Ectodermal cell (in vitro differentiated cells): Measurements from ENCODE around the gene UGT1A7.

ENCODE experiments used
- H3K27ac ChIP-seq: 2 replicates; pipeline ENCODE4 v1.7.0; 2013; ENCODE audit warnings: mild to moderate bottlenecking, low read depth, low read length; ENCODE audit not compliant: insufficient read depth, poor library complexity, severe bottlenecking
- H3K27me3 ChIP-seq: 2 replicates; pipeline ENCODE4 v1.7.0; 2013; ENCODE audit warnings: mild to moderate bottlenecking, low read length; ENCODE audit not compliant: insufficient read depth, control insufficient read depth, poor library complexity, severe bottlenecking
- H3K36me3 ChIP-seq: one replicate; pipeline ENCODE4 v1.7.0; 2013; ENCODE audit warnings: low read length; ENCODE audit not compliant: control insufficient read depth, insufficient read depth
- H3K4me1 ChIP-seq: one replicate; pipeline ENCODE4 v1.7.0; 2013; ENCODE audit warnings: low read length; ENCODE audit not compliant: control insufficient read depth, insufficient read depth
- H3K4me3 ChIP-seq: 2 replicates; pipeline ENCODE4 v1.7.0; 2013; ENCODE audit warnings: low read depth, low read length, control low read depth; ENCODE audit not compliant: insufficient read depth
- H3K9me3 ChIP-seq: 2 replicates; pipeline ENCODE4 v1.7.0; 2013; ENCODE audit warnings: mild to moderate bottlenecking, low read length, moderate library complexity; ENCODE audit not compliant: control insufficient read depth
- WGBS, 2 experiments: methylation state at CpG; one replicate each; pipeline ENCODE4 v1.1.7; 2013; ENCODE audit warnings: missing lambda C conversion rate in 2 of 2; 5-methylcytosine and 5-hydroxymethylcytosine counted together

Gene UGT1A7

GRCh38 chr2:233815861-233816260, 134.2 kb downstream of the UGT1A7 start:
- Histone ChIP-seq H3K9me3 (no peaks in the 10 kb centered on the region), H3K27ac (no peak overlapping the region), H3K27me3 (no peaks in the 10 kb centered on the region), H3K36me3 (no peaks in the 10 kb centered on the region), H3K4me3 (no peak overlapping the region), H3K4me1 (no peaks in the 10 kb centered on the region)
- 86 to 100% methylated on average over 1 to 6 of the region's 6 CpGs for WGBS, 2 experiments

- no peak overlapping the region for H3K27ac ChIP-seq
- H3K36me3 ChIP-seq, result no peaks in the 10 kb centered on the region
- no peaks in the 10 kb centered on the region for H3K9me3 ChIP-seq
- no peak overlapping the region for H3K4me3 ChIP-seq
- H3K27me3 ChIP-seq, result no peaks in the 10 kb centered on the region
- WGBS, 2 experiments, result 91% methylated on average over 2 of the region's 2 CpGs
- H3K4me1 ChIP-seq, result no peaks in the 10 kb centered on the region
Observed at GRCh38 chr2:233816334-233816733, 134.6 kb downstream of the UGT1A7 start.

- Histone ChIP-seq H3K9me3 (no peaks in the 10 kb centered on the region), H3K4me3 (no peak overlapping the region), H3K4me1 (no peaks in the 10 kb centered on the region), H3K36me3 (no peaks in the 10 kb centered on the region), H3K27me3 (no peaks in the 10 kb centered on the region), H3K27ac (no peak overlapping the region)
- 97 to 98% methylated on average over 4 of the region's 4 CpGs for WGBS, 2 experiments
Observed at GRCh38 chr2:233816771-233817170, 135.1 kb downstream of the UGT1A7 start.

- Histone ChIP-seq H3K27ac (no peak overlapping the region), H3K27me3 (no peaks in the 10 kb centered on the region), H3K36me3 (no peaks in the 10 kb centered on the region), H3K4me1 (no peaks in the 10 kb centered on the region), H3K9me3 (no peaks in the 10 kb centered on the region), H3K4me3 (no peak overlapping the region)
- WGBS, 2 experiments, result 94% methylated on average over 3 of the region's 3 CpGs
Observed at GRCh38 chr2:233817361-233817911, 135.7 kb downstream of the UGT1A7 start.

- Histone ChIP-seq H3K27me3 (no peaks in the 10 kb centered on the region), H3K4me1 (no peaks in the 10 kb centered on the region), H3K4me3 (no peak overlapping the region), H3K9me3 (no peaks in the 10 kb centered on the region), H3K36me3 (no peaks in the 10 kb centered on the region), H3K27ac (no peak overlapping the region)
- 94 to 96% methylated on average over 11 of the region's 11 CpGs for WGBS, 2 experiments
Observed at GRCh38 chr2:233817995-233818638, 136.4 kb downstream of the UGT1A7 start.

GRCh38 chr2:233818639-233819621, 137.2 kb downstream of the UGT1A7 start:
- Histone ChIP-seq H3K4me3 (no peak overlapping the region), H3K27me3 (no peaks in the 10 kb centered on the region), H3K4me1 (no peaks in the 10 kb centered on the region), H3K27ac (no peak overlapping the region), H3K36me3 (no peaks in the 10 kb centered on the region), H3K9me3 (no peaks in the 10 kb centered on the region)
- 81 to 83% methylated on average over 17 of the region's 17 CpGs for WGBS, 2 experiments

- no peaks in the 10 kb centered on the region for H3K36me3 ChIP-seq
- H3K27me3 ChIP-seq, result no peaks in the 10 kb centered on the region
- no peaks in the 10 kb centered on the region for H3K9me3 ChIP-seq
- WGBS, 2 experiments, result 91 to 93% methylated on average over 18 of the region's 18 CpGs
- no peak overlapping the region for H3K4me3 ChIP-seq
- H3K27ac ChIP-seq, result no peak overlapping the region
- H3K4me1 ChIP-seq, result no peaks in the 10 kb centered on the region
Observed at GRCh38 chr2:233819884-233820773, 138.4 kb downstream of the UGT1A7 start.

- Histone ChIP-seq H3K4me1 (no peaks in the 10 kb centered on the region), H3K36me3 (no peaks in the 10 kb centered on the region), H3K27me3 (no peaks in the 10 kb centered on the region), H3K4me3 (no peak overlapping the region), H3K27ac (no peak overlapping the region), H3K9me3 (no peaks in the 10 kb centered on the region)
- WGBS, 2 experiments, result 87 to 88% methylated on average over 6 of the region's 6 CpGs
Observed at GRCh38 chr2:233820774-233821105, 139.0 kb downstream of the UGT1A7 start.

- Histone ChIP-seq H3K4me1 (no peaks in the 10 kb centered on the region), H3K9me3 (no peaks in the 10 kb centered on the region), H3K36me3 (no peaks in the 10 kb centered on the region), H3K27ac (no peak overlapping the region), H3K4me3 (no peak overlapping the region), H3K27me3 (no peaks in the 10 kb centered on the region)
- WGBS, 2 experiments, result 91 to 96% methylated on average over 3 of the region's 3 CpGs
Observed at GRCh38 chr2:233821196-233821595, 139.5 kb downstream of the UGT1A7 start.
